LNCAP (cell line): Measurements from ENCODE around the gene PPP2R5C.

Source experiments
- TF ChIP-seq, protein P1 (sequence below): fragments of 450-650 bp; IDR thresholded peaks from 2 replicates; pipeline ENCODE4 v1.5.1; 2017; ENCODE audit warnings: mild to moderate bottlenecking

The PPP2R5C gene

DNA sequence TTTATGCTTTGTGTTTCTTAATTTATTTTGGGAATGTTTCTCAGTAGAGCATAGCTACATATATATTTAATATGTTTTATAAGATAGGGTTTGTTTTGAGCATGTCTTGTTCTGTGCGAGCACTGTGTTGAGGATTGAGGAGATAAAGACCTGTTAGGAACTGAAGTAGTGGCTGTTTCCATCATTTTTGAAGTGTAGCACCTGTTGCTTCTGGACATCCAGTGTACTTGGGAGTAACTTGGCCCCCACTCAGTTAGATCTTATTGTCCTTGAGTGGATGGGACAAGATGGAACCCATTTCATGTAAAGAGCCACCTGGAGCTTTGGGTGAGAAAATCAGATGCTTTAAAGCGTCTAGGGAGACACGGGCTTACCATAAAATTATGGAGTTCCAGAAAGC lies 8.7 kb downstream of the PPP2R5C start:
- TF ChIP-seq, protein P1, sequence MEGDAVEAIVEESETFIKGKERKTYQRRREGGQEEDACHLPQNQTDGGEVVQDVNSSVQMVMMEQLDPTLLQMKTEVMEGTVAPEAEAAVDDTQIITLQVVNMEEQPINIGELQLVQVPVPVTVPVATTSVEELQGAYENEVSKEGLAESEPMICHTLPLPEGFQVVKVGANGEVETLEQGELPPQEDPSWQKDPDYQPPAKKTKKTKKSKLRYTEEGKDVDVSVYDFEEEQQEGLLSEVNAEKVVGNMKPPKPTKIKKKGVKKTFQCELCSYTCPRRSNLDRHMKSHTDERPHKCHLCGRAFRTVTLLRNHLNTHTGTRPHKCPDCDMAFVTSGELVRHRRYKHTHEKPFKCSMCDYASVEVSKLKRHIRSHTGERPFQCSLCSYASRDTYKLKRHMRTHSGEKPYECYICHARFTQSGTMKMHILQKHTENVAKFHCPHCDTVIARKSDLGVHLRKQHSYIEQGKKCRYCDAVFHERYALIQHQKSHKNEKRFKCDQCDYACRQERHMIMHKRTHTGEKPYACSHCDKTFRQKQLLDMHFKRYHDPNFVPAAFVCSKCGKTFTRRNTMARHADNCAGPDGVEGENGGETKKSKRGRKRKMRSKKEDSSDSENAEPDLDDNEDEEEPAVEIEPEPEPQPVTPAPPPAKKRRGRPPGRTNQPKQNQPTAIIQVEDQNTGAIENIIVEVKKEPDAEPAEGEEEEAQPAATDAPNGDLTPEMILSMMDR = no peak

DNA sequence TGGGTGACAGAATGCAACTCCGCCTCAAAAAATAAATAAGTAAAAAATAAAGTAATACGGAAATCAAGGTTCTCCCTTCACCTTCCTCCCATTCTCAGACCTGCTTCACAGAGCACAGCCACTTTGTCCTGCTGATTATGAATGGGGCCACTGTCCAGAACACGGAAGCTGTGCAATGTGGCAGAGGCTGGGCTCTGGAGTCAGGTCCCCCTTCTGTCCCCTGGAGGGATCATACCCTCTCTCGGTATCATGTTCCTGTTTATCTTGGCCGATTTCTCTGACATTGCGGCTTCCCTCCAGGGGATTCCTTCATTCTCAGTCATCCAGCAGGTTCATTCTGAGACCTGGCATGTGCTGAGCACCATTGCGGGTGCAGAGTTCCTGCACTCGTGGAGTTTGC lies 11.3 kb downstream of the PPP2R5C start:
- TF ChIP-seq, protein P1 = no peak

DNA sequence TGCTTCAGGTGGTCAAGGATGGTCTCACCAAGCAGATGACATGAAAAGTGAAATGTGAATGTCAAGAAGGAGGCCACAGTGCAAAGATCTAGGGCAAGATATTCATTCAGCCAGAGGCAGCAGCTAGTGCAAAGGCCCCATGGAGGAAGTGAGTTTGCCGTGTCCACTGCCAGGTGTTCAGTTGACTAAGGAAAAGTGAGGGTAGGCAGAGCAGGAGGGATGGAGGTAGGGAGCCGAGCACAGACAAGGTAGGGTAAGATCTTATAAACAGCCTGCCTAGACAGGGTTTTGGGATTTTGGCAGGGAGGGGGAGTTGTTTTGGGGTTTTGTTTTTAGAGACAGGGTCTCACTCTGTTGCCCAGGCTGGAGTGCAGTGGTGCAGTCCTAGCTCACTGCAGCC lies 11.9 kb downstream of the PPP2R5C start:
- TF ChIP-seq, protein P1 = no peak

DNA sequence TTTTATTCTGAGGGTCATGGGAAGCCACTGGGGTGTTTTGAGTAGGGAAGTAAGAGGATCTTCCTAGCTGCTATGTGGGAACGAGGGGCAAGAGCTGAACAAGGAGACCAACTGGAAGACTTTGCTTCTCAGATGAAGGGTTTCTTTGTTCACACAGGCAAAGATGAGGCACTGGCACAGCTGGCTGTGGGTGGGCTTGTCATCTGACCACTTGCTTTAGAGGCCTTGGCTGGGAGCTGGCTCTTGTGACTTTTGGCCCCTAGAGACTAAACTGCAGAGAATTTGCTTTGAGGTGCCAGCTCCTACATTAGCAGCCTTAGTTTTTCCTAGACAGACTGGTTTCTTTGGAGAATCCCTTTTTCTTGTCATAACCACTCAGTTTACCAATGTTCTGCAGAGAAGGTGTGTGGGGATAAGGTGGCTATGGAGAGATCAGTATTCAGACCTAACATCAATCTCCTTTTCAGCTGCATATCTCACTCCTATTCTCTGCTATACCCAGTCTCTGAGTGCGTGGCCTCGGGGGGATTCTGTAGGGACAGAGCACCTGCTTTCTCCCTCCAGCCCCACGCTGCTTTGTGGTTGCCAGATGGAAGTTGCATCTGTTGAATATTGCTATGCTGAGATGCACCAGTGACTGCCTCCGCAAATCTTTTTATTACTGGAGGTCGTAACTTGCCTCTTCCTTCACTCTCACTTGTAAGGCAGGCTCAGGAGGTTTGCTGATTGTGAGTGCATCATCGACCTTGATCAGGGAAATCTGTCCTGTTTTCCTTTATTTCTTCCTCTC lies 12.7 kb downstream of the PPP2R5C start:
- TF ChIP-seq, protein P1 = no peak

DNA sequence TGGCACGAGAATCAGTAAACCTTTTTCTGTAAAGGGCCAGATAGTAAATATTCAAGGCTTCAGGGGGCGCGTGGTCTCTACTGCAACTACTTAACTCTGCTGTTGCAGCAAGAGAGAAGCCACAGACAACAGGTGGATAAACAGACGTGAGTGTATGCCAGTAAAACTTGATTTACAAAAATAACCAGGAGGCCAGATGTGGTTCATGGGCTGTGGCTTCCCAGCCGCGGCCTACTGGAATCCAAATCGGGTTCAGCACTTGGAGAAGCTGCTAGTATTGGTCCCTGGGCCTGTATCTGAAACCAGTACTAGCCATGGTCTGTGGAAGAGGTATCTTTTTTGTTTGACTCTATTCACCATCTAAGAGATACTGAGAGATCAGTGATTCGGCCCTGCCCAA lies 13.3 kb downstream of the PPP2R5C start:
- TF ChIP-seq, protein P1 = no peak

DNA sequence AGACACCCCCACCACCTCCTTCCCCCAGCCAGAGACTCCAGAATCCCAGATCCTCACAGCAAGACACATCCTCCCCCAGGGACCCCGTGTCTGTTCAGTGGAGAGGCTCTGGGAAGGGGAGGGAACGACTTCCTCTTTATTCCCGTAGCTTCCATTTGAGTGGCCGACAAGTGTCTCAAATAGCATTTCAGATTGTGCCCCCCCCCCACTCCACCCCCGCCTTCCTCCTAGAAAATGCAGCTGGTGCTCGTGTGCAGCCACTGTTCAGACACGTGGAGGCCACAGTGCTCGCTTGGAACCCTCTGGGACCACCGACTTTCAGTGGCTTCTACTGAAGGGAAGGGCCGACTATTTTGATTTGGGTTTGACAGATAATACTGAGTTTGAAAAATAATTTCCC lies 14.3 kb downstream of the PPP2R5C start:
- TF ChIP-seq, protein P1 = no peak

DNA sequence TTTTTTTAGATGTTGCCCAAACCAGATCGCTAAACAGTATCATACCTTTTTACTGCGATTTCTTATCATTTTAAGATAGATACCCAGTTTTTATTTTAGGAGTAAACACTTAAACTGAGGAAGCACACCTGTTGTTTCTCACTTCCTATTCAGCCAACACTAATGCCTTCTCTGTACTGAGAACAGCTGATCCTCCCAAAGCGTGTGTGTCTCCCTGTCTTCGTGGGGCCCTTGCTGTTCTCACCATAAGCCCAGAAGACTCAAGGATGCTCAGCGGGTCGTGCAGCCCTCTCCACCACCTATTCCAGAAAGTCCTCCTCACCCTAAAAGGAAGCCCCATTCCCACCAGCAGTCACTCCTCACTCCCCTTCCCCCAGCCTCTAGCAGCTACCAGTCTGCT lies 14.8 kb downstream of the PPP2R5C start:
- TF ChIP-seq, protein P1 = no peak

DNA sequence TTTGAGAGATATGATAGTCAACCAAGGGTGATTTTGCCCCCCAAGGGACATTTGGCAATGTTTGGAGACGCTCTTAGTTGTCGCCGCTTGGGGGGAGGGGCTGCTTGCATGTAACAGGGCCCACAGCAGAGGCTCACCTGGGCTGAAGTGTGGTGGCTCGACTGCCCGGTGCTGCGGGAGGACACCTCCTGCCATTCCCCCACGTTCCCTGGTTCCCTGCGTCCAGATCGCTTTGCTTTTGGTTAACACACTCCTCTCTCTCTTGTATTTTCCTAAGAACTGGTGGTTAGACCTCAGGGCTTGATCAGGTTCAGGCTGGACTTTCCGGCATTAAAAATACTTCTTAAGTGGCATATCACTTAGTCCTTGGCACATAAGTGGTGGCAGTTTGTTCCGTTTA lies 18.9 kb downstream of the PPP2R5C start:
- TF ChIP-seq, protein P1 = no peak
